ENCODE measurements around the gene LRRC27.
"Not testable (repeated sequence)": the region's sequence is repeated elsewhere in the genome, so short reads cannot be mapped to it uniquely, and the experiment has no call there.

LRRC27 gene

GRCh38 chr10:132301371-132302330 is 30.3 kb upstream of the LRRC27 start:
- ATAC-seq = no peak

GRCh38 chr10:132302421-132303310 is 29.3 kb upstream of the LRRC27 start:
- no peak for ATAC-seq

- ATAC-seq = no peak
Measured at GRCh38 chr10:132303361-132304115, 28.5 kb upstream of the LRRC27 start.

GRCh38 chr10:132304756-132305509 is 27.1 kb upstream of the LRRC27 start:
- no peak for ATAC-seq

- no peak for ATAC-seq
Measured at GRCh38 chr10:132305654-132306342, 26.2 kb upstream of the LRRC27 start.

GRCh38 chr10:132306343-132306685 is 25.7 kb upstream of the LRRC27 start:
- no peak for ATAC-seq

- ATAC-seq = peak; percentile 1 to 3
Measured at GRCh38 chr10:132306864-132307751, 24.9 kb upstream of the LRRC27 start.

GRCh38 chr10:132307823-132308586 is 24.0 kb upstream of the LRRC27 start, which contains the start of gene STK32C:
TSS of gene STK32C (minus strand) at chr10:132307950. CDS start at chr10:132307833, 117 bp downstream.
- ATAC-seq = peak; percentile 81 to 82

- no peak for ATAC-seq
Measured at GRCh38 chr10:132308587-132309470, 23.2 kb upstream of the LRRC27 start.

- ATAC-seq = no peak
Measured at GRCh38 chr10:132309471-132309865, 22.5 kb upstream of the LRRC27 start.

GRCh38 chr10:132309879-132310591 is 22.0 kb upstream of the LRRC27 start:
- no peak for ATAC-seq

- no peak for ATAC-seq
Measured at GRCh38 chr10:132310701-132311337, 21.2 kb upstream of the LRRC27 start.

GRCh38 chr10:132311338-132311939 is 20.6 kb upstream of the LRRC27 start:
- no peak for ATAC-seq

GRCh38 chr10:132313305-132313704 is 18.7 kb upstream of the LRRC27 start:
- ATAC-seq = no peak

- no peak for ATAC-seq
Measured at GRCh38 chr10:132313865-132314264, 18.1 kb upstream of the LRRC27 start.

- ATAC-seq = no peak
Measured at GRCh38 chr10:132314336-132314735, 17.7 kb upstream of the LRRC27 start.

- not testable (repeated sequence) for ATAC-seq
Measured at GRCh38 chr10:132314881-132315280, 17.1 kb upstream of the LRRC27 start.

Measured in activated CD4-positive, CD25-positive, alpha-beta regulatory T cell treated with anti-CD3 and anti-CD28 coated beads, Interleukin-2, amount 50 U/mL, for 24 hours (primary cell).